COR-L47 (cell line): ENCODE results near the gene AGR2.
"Not testable (repeated sequence)": the region's sequence is repeated elsewhere in the genome, so short reads cannot be mapped to it uniquely, and the experiment has no call there.

ENCODE experiments used
- DNase-seq: peaks from one replicate; lab custom pipeline; 2025; lab: John Stamatoyannopoulos, UW

The AGR2 gene

DNA sequence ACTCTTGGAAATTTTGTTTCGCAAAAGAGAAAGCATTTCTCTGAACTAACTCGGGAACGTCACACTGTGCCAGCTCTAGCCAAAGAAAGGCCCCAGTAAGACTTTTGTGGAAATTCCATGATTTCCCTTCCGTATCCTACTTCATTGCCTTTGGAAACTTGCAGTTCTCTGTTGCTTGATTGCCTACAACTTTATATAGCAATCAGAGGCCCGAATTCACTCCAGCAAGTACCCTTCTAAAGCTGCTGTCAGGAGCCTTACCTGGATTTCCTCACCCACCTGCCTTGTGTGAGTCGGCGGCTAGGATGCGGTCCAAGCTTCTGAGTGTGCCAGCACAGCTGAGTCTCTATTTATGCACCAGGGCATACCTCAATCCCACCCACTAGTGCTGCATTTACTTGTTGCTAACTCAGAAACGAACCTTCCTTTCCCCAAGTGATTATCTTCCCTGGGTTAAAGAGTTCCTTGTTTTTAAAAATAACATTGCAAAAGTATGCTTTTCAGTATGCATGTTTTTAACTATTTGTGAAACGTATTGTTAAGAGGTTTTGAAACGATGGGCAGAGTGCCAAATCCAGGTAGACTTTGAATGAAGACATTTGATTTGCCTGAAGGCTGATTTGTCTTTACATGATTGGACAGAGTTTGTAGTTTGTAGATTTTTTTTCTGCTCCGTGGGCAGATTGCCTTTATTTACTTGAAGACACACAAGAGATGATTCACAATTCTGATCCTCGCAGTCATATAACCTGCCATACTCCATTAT is at the start of gene AGR2:
Gene AGR2 (minus strand): TSS at position 326 of the 766 bp plus-strand sequence. CDS start 3,203 bp downstream, outside the sequence.
- DNase-seq: peak; percentile 36

DNA sequence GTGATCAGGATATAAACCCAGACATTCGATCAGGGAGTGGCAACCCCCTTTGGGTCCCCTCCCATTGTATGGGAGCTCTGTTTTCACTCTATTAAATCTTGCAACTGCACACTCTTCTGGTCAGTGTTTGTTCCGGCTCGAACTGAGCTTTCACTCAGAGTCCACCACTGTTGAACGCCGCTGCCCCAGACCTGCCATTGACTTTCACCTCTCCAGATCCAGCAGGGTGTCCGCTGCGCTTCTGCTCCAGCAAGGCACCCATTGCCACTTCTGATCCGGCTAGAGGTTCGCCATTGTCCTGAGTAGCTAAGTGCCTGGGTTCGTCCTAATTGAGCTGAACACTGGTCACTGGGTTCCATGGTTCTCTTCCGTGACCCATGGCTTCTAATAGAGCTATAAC is 48.4 kb upstream of the AGR2 start:
- DNase-seq: not testable (repeated sequence)

DNA sequence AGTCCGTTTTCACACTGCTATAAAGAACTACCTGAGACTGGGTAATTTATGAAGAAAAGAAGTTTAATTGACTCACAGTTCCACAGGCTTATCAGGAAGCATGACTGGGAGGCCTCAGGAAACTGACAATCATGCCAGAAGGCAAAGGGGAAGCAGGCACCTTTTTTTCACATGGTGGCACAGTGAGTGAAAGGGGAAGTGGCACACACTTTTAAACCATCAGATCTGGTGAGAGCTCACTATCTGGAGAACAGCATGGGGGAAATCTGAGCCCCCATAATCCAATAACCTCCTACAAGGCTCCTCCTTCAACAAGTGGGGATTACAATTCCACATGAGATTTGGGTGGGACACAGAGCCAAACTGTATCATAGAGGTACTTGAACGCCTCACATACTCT is 47.0 kb upstream of the AGR2 start:
- DNase-seq: no peak

DNA sequence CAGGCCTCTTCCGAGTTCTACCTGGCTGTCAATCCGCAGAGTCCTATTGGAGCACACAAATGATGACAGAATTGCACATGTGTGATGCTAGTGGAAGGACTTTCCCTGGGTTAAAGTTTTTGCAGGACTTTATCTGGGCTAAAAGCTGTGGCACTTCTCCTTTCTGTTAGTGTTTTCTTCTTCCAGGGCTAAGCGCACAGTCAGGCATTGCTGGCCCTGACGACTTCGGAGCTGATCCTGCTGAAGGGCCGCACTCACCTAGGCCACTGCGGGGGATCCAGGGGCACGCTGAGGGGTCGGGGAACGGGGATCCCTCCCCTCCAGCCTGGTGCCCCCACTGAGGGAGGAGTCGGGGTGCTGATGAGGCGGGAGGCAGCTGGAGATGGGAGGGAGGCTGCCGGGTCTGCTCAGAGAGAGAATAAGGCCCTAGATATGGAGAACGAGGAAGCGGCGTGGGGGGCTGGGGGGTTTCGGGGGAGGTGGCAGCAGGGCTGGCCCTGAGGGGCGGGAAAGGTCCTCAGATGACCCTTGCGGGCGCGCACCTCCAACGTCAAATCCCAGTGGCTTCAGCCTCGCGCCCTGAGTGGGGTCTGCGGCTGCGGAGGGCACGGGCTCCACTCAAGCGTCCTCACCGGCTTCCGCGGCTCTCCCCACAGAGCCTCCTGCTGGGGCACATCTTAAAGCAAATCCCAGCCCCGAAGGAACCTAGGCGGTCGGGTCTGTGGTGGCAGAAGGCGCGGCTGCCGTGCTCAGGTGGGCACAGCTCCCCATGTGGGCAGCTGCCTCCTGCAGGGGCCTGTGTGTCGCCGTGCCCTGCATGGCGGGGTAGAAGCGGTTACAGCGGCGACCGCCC is 46.0 kb upstream of the AGR2 start:
- DNase-seq: no peak

DNA sequence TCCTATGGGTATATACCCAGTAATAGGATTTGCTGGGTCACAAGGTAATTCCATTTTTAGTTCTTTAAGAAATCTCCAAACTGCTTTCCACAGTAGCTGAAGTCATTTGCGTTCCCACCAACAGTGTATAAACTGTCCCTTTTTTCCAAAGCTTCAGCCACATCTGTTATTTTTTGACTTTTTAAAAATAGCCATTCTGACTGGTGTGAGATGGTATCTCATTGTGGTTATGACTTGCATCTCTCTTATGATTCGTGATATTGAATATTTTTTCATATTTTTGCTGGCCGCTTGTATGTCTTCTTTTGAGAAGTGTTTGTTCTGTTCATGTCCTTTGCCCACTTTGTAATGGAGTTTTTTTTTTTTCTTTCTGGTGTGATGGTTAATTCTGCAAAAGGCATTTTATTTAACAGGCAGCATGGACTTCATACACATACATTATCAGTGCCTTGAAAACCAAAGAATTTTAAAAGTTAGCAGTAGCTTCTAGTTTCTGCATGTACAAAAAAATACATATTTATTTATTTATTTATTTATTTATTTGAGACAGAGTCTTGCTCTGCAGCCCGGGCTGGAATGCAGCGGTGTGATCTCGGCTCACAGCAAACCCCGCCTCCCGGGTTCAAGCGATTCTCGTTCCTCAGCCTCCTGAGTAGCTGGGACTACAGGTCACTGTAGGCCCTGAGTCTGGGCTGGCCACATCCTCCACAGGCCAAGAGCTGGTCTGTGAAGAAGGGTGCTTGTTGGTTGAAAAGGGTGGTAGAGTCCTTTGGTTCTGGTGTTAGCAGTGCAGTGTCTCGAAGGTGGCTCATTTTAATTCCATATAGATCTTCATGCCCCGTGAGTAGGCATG is 44.7 kb upstream of the AGR2 start:
- no peak for DNase-seq

DNA sequence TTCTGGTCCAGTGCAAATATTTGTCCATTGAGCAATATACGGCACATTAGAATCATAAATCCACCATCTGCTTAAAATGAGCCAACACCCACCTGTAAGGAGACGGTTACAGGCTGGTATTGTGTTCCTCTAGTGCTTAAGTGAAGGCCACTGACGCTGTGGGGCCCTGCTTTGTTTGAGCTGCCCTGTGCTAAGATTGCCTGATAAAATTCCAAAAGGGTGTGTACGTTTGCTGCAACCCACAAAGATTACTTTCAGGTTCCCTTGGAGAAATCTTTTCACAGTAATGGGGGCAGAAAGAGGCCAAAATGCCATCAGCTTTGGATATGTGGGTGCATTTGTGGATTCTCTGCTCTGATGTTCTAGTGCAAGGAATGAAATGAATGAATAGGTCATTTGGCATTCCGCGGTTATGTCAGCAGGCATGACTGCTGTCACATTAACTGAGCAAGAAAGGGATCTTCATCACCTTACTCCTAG is 42.6 kb upstream of the AGR2 start:
- DNase-seq: no peak

DNA sequence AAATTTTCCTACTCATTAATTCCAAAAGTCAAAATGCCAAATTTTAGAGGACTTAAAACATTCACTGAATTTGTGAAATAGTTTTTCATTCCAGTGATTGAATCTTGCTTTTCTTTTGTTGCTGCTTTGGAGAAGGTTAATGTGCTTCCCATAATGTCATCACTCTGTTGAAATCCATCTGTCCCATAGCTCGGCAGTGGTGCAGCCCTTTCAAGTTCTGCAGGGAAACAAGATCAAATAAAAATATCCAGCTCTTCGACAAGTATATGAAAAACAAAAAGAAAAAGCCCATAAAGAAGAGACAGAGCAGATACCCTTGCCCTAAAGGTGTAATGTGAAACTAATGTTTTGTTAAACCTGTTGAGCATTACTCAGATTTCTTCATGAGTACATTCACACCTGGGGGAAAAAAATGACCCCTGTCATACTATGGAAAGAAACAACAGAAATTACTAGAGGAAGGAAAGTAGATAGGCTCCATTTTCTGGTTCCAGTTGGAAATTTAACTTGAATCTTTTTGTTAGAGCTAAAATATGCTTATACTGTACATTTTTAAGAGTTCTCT is 41.9 kb upstream of the AGR2 start:
- DNase-seq: no peak

DNA sequence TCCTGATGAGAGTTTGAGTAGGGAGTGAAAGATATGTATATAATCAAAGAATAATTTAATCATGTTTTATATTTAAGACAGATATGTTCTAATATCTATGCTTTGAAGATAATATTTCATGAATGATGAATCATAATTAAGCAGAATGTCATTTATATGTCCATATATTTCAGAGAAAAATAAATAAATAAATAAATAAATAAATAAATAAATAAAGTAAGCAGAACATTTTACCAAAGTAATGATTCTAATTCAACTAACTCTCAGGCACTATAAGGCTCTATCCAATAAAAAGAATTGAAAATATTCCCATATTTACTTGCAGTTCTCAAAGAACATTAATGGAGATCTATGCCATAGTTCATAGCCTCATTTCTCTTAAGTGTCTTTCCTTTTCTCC is 40.9 kb upstream of the AGR2 start:
- no peak for DNase-seq

DNA sequence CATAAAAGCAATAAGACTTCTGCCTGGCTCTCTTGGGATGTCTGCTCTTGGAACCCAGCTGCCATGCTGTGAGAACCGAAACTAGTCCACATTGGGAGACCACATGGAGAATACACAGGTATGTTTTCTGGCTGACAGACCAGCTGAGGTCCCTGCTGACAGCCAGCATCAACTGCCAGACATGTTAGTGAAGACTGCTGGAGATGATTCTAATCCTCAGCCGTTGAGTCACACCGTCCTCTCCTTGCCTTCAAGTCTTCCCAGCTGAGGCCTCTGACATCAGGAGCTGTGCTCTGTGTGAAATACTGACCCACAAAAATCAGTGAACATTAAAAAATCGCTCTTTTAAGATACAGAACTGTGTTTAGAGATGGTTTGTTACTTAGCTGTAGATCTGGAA is 36.9 kb upstream of the AGR2 start:
- no peak for DNase-seq

DNA sequence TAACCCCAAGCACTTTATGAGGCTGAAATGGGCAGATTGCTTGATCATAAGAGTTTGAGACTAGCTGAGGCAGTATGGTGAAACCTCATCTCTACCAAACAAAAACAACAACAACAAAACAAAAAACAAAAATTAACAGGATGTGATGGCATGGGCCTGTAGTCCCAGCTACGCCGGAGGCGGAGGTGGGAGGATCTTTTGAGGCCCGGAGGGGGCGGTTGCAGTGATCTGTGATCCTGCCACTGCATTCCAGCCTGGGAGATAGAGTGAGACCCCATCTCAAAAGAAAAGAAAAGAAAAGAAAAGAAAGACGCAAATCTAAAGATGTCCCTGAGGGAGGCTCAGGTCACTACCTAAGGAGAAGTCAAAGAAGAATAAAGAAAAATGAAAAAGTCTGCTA is 35.3 kb upstream of the AGR2 start:
- no peak for DNase-seq

DNA sequence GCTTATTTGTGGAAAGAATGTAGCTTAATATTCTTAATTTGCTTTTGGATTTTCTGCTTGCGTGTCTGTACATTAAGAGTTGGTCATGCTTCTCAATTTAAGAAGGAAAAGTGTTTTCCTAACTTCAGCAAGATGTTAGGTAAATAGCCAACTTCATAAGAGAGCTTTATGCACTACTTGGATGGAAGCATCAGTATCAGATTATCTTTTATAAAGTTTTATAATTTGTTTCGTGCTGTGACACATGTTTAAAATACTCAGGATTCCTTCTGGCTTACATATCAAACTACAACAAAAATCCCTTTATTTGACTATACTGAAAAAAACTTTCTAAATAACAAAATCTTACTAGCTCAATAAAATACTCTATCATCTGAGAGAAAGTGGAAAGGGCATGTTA is 34.8 kb upstream of the AGR2 start:
- no peak for DNase-seq

DNA sequence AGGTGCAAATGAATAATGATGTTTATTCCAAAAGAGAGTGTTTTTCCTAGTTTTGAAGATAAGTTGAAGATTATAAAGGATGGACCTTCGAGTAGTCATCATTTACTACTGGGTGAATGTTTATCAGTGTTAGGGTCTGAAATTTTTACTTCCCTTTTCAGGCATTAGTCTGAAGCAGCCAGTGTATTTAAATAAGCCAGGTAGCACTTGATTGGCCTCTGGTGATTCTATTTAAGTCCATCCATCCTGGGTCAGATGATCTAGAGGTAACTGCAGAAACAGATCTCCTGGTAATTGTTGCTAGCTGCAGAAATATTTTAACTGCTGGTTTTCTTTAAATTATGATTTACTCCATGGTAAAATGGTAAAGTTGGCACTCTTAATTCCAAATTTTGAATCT is 34.1 kb upstream of the AGR2 start:
- no peak for DNase-seq

DNA sequence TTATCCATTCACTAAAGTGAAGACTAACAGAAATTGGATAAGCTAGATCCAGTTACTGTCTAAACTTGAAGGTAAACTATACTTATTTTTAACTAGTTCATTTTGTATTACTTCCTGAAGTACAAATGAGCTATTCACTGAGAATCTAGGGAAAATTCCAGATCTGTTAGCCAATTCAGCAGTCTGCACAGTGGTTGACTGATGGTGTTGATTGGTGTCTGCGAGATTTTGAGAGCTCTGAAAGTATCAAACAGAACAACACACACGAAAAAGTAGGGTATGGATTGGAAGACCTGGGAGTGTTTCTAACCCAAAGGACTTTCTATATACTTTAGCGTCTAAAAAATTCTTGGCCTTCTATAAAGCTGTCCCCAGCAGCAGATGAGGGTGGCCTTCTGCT is 33.6 kb upstream of the AGR2 start:
- no peak for DNase-seq

DNA sequence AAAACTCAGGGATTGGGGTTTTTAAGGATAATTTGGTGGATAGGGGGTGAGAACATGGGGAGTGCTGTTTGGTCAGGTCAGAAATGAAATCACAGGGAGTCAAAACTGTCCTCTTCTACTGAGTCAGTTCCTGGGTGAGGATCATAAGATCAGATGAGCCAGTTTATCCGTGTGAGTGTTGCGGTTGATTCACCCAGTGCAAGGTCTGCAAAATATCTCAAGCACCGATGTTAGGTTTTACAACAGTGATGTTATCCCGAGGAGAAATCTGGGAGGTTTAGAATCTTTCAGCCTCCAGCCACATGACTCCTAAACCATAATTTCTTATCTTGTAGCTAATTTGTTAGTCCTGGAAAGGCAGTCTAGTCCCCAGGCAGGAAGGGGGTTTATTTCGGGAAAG is 31.7 kb upstream of the AGR2 start:
- DNase-seq: no peak

DNA sequence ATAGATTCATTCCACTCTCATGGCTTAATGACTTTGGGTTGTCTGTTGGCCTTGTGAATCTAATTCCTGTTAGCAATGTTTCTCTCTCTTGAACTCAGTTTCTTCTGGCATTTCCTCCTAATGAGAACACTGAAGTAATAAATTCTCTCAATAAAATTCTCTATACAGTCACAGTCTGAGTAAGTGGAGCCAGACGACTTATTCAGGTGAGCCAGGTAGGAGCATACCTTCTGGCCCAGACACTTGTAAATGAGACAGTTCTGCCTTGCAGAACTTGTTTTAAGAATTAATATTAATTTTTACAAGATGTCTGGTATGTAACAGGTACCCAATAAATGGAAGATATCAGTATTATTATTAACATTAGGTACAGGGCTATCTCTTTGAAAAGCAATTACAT is 28.6 kb upstream of the AGR2 start:
- no peak for DNase-seq

DNA sequence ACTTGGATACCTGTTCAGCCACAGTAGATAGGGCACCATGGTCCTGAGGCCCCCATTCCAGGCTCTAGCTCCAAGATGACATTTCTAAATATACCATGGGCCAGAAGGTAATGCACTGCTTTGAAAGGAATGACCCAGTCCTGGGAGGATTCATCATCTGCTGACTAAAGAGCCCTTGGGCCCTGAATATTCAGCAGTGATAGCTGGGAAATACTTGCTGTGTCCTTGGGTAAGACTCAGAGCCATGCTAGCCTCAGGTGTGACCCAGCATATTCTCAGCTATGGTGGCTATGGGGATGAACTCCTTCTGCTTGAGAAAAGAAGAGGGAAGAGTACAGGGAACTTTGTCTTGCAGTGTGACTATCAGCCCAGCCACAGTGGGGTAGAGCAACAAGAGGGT is 21.3 kb upstream of the AGR2 start:
- DNase-seq: no peak

DNA sequence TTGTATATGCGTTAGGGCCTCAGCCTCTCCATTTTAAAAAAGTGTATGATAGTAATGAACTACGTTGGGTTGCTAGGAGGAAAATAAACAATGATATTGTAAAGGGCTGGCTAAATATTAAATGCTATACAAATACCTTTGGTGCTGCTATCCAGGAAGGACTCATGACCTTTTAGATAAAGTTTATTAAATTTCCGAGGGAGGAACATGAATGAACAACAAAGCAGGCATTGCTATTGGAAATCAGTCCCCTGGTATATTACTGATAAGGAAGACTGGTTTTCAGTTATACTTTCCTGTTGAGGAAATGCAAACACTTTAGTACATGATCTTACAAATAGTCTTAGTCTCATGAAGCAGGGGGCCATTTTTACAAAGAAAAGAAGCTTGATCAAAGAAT is 17.2 kb upstream of the AGR2 start:
- no peak for DNase-seq

DNA sequence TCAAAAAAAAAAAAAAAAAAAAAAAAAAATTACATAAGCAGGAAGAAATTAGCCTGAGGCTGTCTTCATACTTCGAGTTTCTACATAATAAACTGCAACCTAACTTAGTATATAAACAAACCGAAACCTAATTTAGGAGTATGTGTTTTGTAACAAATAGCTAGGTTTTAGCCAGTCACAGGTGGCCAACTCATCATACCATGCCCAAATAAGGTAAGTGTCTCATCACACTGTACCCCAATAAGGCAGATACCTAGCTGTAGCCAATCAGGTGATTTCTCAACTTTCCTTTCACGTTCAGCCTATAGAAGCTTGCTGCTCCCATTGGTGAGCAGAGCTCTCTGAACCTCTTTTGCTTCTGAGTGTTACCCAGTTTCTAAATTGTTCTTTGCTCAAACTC is 13.9 kb upstream of the AGR2 start:
- no peak for DNase-seq

DNA sequence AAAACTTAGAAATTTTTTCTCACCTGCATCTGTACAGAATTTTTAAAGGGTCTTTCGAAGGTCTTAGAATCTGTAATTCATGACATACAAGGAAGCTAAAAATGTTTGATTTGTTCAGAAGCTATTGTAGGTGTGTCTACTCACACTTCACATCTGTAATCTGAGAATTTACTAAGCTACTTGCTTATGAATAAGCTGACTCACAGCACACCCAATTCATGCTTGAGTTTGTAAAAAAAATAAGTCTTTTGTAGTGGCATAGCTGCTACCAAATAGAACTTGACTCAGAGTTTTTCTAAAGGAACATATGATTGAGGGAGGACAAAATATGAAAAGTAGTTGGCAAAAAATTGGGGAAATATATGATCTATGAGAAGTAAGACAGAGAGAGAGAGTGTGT is 12.7 kb upstream of the AGR2 start:
- DNase-seq: no peak

DNA sequence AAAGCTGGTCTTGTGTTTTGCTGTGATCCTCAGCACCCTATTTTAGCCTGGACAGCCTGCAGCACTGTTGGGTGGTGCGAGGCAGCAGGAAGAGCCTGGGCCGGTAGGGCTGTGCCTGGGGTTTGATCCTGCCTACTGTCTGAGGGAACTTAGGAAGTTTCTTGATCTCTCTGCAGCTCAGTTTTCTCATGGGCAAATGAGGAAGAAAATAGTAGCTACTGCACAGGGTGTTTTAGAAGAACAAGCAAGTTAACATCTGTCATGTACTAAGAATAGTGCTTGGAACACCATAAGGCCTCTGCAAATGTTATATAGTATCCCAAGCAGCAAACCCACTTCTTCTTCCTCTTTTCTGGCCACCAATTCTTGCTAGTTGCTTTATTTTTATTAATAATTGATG is 12.0 kb upstream of the AGR2 start:
- no peak for DNase-seq

DNA sequence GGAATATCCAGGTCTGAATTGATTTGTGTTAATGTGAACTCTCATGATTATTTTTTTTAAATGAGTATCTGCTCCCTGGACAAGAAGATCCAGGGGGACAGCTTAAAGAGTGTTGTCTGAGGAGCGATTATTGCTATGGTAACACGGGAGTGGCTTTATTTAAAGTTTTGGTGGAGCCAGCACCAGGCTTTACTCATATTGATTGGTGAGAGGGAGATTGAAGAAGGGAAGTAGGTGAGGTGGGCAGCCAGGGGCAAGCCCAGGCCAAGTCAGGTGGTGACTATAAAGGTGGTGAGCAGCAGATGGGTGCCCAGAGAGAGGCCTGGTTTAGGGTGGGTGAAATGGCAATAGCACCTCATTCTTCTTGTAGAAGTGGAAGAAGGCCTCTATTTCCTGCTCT is 10.2 kb upstream of the AGR2 start:
- DNase-seq: no peak

DNA sequence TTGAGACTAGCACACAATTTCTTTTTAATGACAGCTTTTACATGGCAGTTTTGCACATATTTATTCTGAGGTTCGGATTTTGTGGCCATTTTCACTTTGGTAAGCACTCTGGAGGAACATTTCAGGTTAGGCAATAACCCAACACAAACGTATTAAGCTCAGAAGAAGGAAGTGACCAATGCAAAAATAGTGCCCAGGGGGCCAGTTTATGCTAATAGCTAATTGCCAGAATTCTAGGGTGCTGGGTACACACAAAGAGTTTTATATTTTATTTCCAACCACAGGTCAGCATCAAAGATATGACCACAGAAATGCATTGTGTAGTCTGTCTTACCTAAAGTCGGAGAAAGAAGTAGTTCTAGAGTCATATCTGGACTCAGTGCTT is 8.4 kb upstream of the AGR2 start:
- DNase-seq: no peak
